Measurements from ENCODE around the gene NTSR2.

The NTSR2 gene

DNA sequence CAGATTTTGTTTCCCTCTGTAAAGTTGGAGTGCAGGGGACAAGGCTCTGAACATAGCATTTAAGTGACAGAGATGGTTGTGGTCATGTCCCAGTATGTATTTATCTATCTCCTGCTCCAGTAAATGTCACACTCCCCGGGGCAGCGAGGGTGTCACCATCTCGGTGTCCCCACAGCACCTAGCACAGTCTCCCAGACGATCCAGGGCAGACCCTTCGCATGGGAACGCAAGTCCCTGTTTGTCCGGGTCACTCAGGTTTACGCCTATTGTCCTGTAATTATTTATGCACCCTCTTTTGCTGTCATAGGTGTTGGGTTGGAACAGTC lies 12.6 kb upstream of the NTSR2 start:
- no peaks in the 10 kb centered on the region for H3K9me3 ChIP-seq (ENCODE audit: control insufficient read depth, insufficient read depth, low read length)
- no peak overlapping the region for H3K4me3 ChIP-seq (ENCODE audit: low read depth, low read length)
- H3K9ac ChIP-seq (ENCODE audit: low read depth, low read length): no peak overlapping the region
- H3K4me1 ChIP-seq (ENCODE audit: control insufficient read depth, insufficient read depth, low read length): no peaks in the 10 kb centered on the region
- no peaks in the 10 kb centered on the region for H3K27me3 ChIP-seq (ENCODE audit: control insufficient read depth, insufficient read depth, low read length)
- H3K36me3 ChIP-seq (ENCODE audit: control insufficient read depth, insufficient read depth, low read length): no peaks in the 10 kb centered on the region

DNA sequence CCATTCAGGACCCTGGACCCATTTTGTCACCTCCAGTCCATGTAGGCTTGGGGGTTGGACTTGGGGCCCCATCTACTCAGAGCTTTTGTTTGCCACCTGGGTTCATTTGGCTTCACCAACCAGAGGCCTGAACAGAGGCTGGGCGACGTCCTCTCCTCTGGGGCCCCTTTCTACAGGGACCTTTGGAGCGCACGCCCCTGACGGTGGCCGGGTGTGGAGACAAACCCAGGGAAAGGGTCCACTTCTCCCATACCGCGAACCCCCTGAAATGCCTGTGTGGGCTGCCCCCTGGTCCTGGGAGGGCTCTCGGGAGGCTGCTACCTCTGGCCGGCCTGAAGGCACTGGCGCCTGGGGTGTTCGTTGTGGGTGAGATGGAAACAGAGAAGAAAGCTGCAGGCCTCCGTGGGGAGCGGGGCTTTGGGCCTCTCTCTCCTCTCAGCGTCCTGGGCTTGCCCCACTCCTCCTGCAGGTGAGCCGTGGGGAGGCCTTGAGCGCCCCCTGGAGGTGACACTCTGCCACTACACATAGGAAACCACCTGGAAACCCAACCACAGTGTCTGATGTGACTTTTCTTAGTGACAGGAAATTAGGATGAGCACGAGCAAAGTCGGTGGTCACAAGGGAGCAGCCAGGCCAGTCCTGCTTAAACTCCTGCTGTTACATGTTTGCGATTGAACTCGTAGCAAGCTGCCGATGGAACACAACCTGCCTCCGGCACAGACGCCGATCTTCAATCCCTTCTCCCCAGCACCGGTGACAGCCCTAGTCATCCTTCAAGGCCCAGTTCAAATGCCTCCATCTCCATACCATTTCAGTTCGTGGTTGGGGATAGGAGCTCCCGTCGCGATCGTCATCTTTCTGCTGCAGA lies 12.0 kb upstream of the NTSR2 start:
- Histone ChIP-seq H3K9me3 (ENCODE audit: control insufficient read depth, insufficient read depth, low read length) (no peaks in the 10 kb centered on the region), H3K4me3 (ENCODE audit: low read depth, low read length) (no peak overlapping the region), H3K4me1 (ENCODE audit: control insufficient read depth, insufficient read depth, low read length) (no peaks in the 10 kb centered on the region), H3K9ac (ENCODE audit: low read depth, low read length) (no peak overlapping the region), H3K36me3 (ENCODE audit: control insufficient read depth, insufficient read depth, low read length) (no peaks in the 10 kb centered on the region), H3K27me3 (ENCODE audit: control insufficient read depth, insufficient read depth, low read length) (no peaks in the 10 kb centered on the region)

DNA sequence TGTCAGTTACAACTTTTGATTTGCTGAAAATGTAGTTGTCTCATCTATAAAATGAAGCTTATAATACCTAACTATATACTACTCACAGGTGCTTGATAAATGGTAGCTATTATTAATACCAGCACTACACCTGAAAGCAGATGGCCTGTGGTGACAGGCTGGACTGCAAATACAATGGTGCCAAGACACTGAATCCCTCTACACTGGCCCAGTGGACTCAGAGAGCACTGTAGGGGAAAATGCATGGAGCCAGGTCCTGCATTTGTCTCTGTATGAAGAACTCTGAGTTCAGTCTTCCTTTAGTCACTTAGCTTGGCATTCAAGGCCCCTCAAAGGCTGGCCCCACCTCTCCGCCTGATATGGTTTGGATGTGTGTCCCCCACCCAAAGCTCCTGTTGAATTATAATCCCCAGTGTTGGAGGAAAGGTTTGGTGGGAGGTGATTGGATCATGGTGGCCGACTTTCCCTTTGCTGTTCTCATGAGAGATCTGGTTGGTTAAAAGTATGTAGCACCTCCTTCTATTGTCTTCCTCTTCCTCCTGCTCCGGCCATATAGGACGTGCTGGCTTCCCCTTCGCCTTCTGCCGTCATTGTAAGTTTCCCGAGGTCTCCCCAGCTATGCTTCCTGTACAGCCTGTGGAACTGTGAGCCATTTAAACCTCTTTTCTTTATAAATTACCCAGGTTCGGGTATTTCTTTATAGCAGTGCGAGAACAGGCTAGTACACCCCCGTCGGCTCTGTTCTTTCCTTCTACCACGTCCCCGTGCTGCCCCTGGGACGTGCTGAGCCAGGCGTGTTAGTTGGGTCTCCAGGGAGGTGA lies 11.1 kb upstream of the NTSR2 start:
- no peaks in the 10 kb centered on the region for H3K36me3 ChIP-seq (ENCODE audit: control insufficient read depth, insufficient read depth, low read length)
- H3K4me1 ChIP-seq (ENCODE audit: control insufficient read depth, insufficient read depth, low read length): no peaks in the 10 kb centered on the region
- H3K27me3 ChIP-seq (ENCODE audit: control insufficient read depth, insufficient read depth, low read length): no peaks in the 10 kb centered on the region
- H3K4me3 ChIP-seq (ENCODE audit: low read depth, low read length): no peak overlapping the region
- no peaks in the 10 kb centered on the region for H3K9me3 ChIP-seq (ENCODE audit: control insufficient read depth, insufficient read depth, low read length)
- no peak overlapping the region for H3K9ac ChIP-seq (ENCODE audit: low read depth, low read length)

DNA sequence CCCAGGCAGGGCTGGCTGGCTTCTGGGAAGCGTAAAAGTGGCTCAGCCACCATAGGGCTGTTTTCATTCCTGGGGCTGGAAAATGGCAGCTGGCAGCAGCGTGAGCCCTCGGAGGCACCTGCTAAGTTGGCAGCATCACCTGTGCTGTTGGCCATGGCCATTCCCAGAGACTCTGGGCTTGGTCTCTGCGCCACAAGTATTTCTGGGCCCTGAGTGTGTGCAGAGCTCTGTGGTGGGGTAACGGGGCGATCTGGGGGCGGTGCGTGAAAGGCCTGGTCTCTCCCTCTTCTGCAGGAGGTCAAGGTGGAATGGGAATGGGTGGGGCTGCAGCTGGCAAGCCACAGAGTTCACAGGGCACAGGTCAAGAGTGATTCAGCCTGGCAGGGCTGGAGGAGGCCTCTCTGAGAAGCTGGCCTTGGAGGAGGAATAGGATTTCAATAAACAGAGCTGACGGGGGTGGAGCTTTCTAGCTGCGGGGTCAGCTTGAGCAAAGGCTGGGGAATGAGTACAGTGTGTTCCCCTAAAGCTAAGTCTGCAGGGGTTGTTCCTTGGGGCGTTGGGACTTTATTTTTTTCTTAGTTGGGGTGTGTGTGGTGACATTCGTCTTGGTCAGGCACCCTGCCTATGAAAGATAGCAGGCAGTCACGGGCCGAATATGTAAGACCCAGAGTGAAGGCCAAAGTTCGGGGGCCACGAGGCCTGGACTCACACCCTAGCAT lies 10.3 kb upstream of the NTSR2 start:
- Histone ChIP-seq H3K4me1 (ENCODE audit: control insufficient read depth, insufficient read depth, low read length) (no peaks in the 10 kb centered on the region), H3K9me3 (ENCODE audit: control insufficient read depth, insufficient read depth, low read length) (no peaks in the 10 kb centered on the region), H3K27me3 (ENCODE audit: control insufficient read depth, insufficient read depth, low read length) (no peaks in the 10 kb centered on the region), H3K4me3 (ENCODE audit: low read depth, low read length) (no peak overlapping the region), H3K36me3 (ENCODE audit: control insufficient read depth, insufficient read depth, low read length) (no peaks in the 10 kb centered on the region), H3K9ac (ENCODE audit: low read depth, low read length) (no peak overlapping the region)

DNA sequence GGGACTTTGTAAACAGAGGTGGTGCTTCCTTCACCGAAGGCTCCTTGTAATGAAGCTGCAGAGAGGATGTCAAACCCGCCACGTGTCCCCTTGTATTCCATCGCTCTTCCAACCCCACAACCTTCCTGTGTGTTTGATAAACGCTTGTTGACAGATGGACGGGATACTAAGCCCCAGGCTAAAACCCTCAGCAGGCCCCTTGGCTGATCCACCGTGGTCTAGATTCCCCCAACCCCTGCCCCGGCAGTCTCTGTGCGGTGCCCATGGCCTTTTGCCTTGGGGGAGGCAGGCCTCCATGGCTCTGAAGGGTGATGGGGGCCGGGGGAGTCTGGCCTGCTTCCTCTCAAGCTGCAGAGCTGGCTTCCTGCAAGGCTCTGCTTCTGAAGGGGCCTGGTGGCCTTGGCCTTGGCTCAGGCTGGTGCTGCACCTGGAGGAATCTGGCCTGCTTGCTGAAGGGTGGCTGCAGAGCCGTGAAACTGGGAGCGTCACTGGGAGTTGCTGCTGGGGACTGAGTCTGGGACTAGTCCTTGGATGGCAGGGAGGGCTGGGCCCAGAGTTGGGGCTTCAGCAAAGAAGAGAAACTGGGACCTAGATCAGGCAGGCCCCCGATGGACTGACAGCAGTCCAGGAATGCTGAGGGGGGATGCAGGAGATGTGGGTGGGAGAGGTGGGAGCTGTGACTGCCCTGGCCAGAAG lies 9.6 kb upstream of the NTSR2 start:
- Histone ChIP-seq H3K36me3 (ENCODE audit: control insufficient read depth, insufficient read depth, low read length) (no peaks in the 10 kb centered on the region), H3K4me1 (ENCODE audit: control insufficient read depth, insufficient read depth, low read length) (no peaks in the 10 kb centered on the region), H3K27me3 (ENCODE audit: control insufficient read depth, insufficient read depth, low read length) (no peaks in the 10 kb centered on the region), H3K9ac (ENCODE audit: low read depth, low read length) (no peak overlapping the region), H3K9me3 (ENCODE audit: control insufficient read depth, insufficient read depth, low read length) (no peaks in the 10 kb centered on the region), H3K4me3 (ENCODE audit: low read depth, low read length) (no peak overlapping the region)

DNA sequence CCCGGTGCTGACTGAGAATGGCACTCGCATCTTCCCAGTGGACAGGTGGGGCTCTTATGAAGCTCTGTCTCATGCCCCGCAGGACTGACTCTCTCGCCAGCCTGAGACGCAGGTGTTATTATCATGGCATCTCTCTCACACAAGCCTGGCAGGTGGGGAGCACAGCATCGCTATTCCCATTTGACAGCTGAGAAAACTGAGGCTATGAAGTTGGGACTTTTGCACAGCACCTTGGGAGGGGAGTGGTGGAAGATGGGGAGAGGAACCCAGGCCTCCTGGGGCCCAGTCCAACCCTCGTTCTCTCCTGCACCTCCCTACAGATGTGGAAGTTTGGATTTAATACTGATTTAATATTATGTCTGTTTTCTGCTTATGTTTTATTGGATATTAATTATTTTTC lies 9.0 kb upstream of the NTSR2 start:
- no peaks in the 10 kb centered on the region for H3K4me1 ChIP-seq (ENCODE audit: control insufficient read depth, insufficient read depth, low read length)
- no peaks in the 10 kb centered on the region for H3K36me3 ChIP-seq (ENCODE audit: control insufficient read depth, insufficient read depth, low read length)
- H3K27me3 ChIP-seq (ENCODE audit: control insufficient read depth, insufficient read depth, low read length): no peaks in the 10 kb centered on the region
- H3K9me3 ChIP-seq (ENCODE audit: control insufficient read depth, insufficient read depth, low read length): no peaks in the 10 kb centered on the region
- H3K9ac ChIP-seq (ENCODE audit: low read depth, low read length): no peak overlapping the region
- H3K4me3 ChIP-seq (ENCODE audit: low read depth, low read length): no peak overlapping the region

DNA sequence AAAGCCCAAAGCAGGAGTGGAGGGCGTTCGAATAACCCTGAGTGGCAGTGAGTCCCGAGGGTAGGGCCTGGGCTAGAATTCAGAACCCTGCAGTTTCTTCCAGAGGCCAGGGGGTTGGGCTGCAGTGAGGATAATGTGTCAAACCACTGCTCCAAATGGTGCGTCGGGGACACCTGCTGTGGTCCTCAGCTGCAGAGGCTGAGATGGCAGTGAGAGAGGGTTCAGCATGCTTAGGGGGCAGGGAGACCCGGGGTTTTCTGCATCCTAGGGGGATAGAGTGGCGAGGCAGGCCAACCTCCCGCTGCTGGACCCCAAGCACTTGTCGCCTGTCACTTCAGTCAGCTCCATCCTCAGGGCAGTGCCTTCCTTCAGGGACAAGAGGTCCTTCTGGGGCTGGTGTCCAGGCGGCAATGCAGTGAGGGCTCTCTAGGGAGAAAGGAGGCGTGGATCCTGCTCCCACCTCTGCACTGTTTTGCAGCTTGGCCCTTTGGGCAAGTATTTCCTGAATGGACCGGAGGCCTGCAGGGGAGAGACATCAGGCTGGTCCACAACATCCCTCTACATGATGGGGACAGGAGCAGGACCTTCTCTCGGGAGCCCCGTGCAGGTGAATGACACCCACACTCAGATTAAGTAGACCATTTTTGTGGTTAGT lies 8.4 kb upstream of the NTSR2 start:
- Histone ChIP-seq H3K4me1 (ENCODE audit: control insufficient read depth, insufficient read depth, low read length) (no peaks in the 10 kb centered on the region), H3K36me3 (ENCODE audit: control insufficient read depth, insufficient read depth, low read length) (no peaks in the 10 kb centered on the region), H3K27me3 (ENCODE audit: control insufficient read depth, insufficient read depth, low read length) (no peaks in the 10 kb centered on the region), H3K9me3 (ENCODE audit: control insufficient read depth, insufficient read depth, low read length) (no peaks in the 10 kb centered on the region), H3K4me3 (ENCODE audit: low read depth, low read length) (no peak overlapping the region), H3K9ac (ENCODE audit: low read depth, low read length) (no peak overlapping the region)

DNA sequence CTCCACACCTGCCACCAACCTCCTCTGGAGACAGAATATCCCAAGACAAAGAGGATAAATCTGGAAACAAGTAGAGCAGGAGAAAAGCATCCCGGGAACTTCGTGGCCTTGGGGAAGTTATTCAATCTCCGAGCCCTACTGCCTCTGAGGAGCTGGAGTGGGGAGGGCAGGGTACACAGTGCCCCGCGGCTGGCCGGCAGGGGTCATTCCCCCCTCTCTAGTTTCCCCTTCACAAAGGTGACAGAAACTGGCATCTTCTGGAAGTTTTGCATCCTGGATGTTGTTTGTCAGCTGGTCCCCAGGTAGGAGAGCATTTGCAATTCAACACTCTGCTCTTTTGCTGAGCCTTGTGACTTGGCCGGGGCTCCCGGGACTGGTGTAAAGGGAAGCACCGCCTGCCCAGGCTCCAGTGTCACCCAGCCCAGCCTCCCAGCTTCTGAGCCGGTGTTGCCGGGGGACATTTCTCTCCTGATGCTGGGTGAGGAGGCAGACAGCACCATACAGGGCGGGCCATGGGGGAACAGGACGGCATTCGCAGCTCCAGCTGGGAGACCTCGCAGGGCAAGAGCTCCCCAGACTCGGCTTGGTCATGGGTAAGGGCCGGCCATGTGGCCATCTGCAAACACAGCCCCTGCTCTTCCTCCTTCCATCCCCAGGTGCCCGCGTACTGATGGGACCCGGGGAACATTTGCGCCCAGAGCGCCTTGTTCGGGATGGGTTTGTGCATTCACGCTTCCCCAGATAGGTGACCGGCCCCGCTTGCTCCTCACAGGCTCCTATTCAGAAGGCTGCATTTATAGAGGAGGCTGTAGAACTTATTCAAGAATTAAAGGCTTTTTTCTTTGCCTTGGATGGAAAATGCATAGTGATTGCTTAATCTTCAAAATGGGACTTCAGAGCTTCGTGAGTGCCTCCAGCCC lies 7.4 kb upstream of the NTSR2 start:
- H3K36me3 ChIP-seq (ENCODE audit: control insufficient read depth, insufficient read depth, low read length): no peaks in the 10 kb centered on the region
- no peaks in the 10 kb centered on the region for H3K4me1 ChIP-seq (ENCODE audit: control insufficient read depth, insufficient read depth, low read length)
- H3K9ac ChIP-seq (ENCODE audit: low read depth, low read length): no peak overlapping the region
- no peak overlapping the region for H3K4me3 ChIP-seq (ENCODE audit: low read depth, low read length)
- H3K9me3 ChIP-seq (ENCODE audit: control insufficient read depth, insufficient read depth, low read length): no peaks in the 10 kb centered on the region
- no peaks in the 10 kb centered on the region for H3K27me3 ChIP-seq (ENCODE audit: control insufficient read depth, insufficient read depth, low read length)

DNA sequence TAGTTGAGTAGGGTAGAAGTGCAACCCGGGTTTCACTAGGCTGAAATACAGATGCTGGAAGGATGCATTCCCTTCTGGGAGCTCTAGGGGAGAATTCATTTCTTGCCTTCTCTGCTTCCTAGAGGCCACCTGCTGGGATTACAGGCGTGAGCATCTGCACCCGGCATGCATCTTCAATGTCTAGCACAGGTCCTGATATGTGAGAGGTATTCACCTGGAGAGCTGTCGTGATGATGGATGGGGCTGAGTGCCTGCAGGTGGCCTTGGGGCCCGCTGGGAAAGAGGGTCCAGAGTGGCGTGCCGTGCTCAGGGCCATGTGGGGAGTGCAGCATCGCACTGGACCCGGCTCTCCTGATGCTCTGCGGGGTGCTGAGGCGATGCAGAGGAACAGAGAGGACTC lies 6.6 kb upstream of the NTSR2 start:
- Histone ChIP-seq H3K36me3 (ENCODE audit: control insufficient read depth, insufficient read depth, low read length) (no peaks in the 10 kb centered on the region), H3K4me3 (ENCODE audit: low read depth, low read length) (no peak overlapping the region), H3K4me1 (ENCODE audit: control insufficient read depth, insufficient read depth, low read length) (no peaks in the 10 kb centered on the region), H3K9me3 (ENCODE audit: control insufficient read depth, insufficient read depth, low read length) (no peaks in the 10 kb centered on the region), H3K27me3 (ENCODE audit: control insufficient read depth, insufficient read depth, low read length) (no peaks in the 10 kb centered on the region), H3K9ac (ENCODE audit: low read depth, low read length) (no peak overlapping the region)

DNA sequence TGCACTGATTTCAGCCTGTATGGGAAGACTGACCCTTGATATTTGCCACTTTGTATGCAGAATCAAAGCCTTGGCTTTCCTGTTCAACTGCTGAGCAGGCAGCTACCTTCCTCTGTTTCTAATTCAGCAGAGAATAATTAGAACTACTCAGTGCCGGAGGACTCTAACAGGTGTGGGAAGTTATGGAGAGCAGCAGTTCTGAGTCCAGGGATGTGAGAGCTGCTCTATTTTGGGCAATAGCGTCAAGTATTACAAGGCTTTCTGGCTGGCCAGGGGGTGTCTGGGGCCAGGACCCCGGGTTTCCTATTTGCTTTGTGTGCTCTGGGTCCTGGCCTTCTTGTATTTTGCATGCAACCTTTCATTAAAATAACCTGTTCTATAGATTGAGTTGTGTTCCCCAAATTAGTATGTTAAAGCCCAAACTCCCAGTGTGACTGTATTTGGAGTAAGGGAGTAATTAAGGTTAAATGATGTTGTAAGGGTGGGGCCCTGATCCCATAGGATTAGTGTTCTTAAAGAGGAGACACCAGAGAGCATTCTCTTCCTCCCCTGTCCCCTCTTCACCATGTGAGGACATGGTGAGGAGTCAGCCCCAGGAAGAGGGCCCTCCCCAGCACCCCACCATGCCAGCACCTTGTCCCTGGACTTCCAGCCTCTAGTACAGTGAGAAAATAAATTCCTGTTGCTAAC lies 5.6 kb upstream of the NTSR2 start:
- no peak overlapping the region for H3K9ac ChIP-seq (ENCODE audit: low read depth, low read length)
- H3K4me1 ChIP-seq (ENCODE audit: control insufficient read depth, insufficient read depth, low read length): no peaks in the 10 kb centered on the region
- no peaks in the 10 kb centered on the region for H3K9me3 ChIP-seq (ENCODE audit: control insufficient read depth, insufficient read depth, low read length)
- H3K4me3 ChIP-seq (ENCODE audit: low read depth, low read length): no peak overlapping the region
- H3K27me3 ChIP-seq (ENCODE audit: control insufficient read depth, insufficient read depth, low read length): peaks cover 4% of the 10 kb centered on the region
- no peaks in the 10 kb centered on the region for H3K36me3 ChIP-seq (ENCODE audit: control insufficient read depth, insufficient read depth, low read length)

Measured in iPS-15b (cell line).